SJCRH30 (cell line): ENCODE data around the gene KRT83. TPM values are rescaled to one million over a fixed set of nuclear protein-coding genes. Genes with fewer than 3 reads are reported as not detected.
"Not testable (repeated sequence)": the region's sequence is repeated elsewhere in the genome, so short reads cannot be mapped to it uniquely, and the experiment has no call there.

Experiments used
- DNase-seq, 2 experiments: peaks; one replicate each; pipeline ENCODE4 v3.0.0-alpha.2; 2015 to 2020
- H3K27ac ChIP-seq: fragments of 250-450 bp; sonication (Bioruptor Pico); 2 replicates; pipeline ENCODE4 v1.5.1; 2020; ENCODE audit warnings: mild to moderate bottlenecking, moderate library complexity
- H3K27me3 ChIP-seq: fragments of 250-450 bp; sonication (Bioruptor Pico); 2 replicates; pipeline ENCODE4 v1.5.1; 2020; ENCODE audit warnings: mild to moderate bottlenecking, moderate library complexity
- H3K36me3 ChIP-seq: fragments of 250-450 bp; sonication (Bioruptor Pico); 2 replicates; pipeline ENCODE4 v1.5.1; 2020; ENCODE audit warnings: mild to moderate bottlenecking, moderate library complexity
- H3K4me1 ChIP-seq: fragments of 250-450 bp; sonication (Bioruptor Pico); 2 replicates; pipeline ENCODE4 v1.5.1; 2020; ENCODE audit warnings: mild to moderate bottlenecking, moderate library complexity
- H3K4me3 ChIP-seq: fragments of 250-450 bp; sonication (Bioruptor Pico); 2 replicates; pipeline ENCODE4 v1.5.1; 2020; ENCODE audit warnings: mild to moderate bottlenecking, moderate library complexity
- H3K9me3 ChIP-seq: fragments of 250-450 bp; sonication (Bioruptor Pico); replicated peaks from 2 replicates; pipeline ENCODE4 v1.5.1; 2020; ENCODE audit warnings: mild to moderate bottlenecking, moderate library complexity
- total RNA-seq: library from RNA; depleted of rRNA; stranded (reverse); fragments of >200 nt; shearing (Covaris generic); gene quantifications from 2 replicates; pipeline ENCODE4 v1.2.3, GENCODE V29; 2014

KRT83 gene
- total RNA-seq, 1 experiment from 2014 or later = not detected

GRCh38 chr12:52346593-52346992 lies 25.4 kb upstream of the KRT83 start:
- no peaks in the 10 kb centered on the region for H3K27me3 ChIP-seq
- H3K27ac ChIP-seq = peak overlapping the region; percentile 85
- no peak for DNase-seq
- no peaks in the 10 kb centered on the region for H3K9me3 ChIP-seq
- no peaks in the 10 kb centered on the region for H3K36me3 ChIP-seq
- peaks cover 38% of the 10 kb centered on the region for H3K4me1 ChIP-seq
- H3K4me3 ChIP-seq = no peak overlapping the region

DNA sequence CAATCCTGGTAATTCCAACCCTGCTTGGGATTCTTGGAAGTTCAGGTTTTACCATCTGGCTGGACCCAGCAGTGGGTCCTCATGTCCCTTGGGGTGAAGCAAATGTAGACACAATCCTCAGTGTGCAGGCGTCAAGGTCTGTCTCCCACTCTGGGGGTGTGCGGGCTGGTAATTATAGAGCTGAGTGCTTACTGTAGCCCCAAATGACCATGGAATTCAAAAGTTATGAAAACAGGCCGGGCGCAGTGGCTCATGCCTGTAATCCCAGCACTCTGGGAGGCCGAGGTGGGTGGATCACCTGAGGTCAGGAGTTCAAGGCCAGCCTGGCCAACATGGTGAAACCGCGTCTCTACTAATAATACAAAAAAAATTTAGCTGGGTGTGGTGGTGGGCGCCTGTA lies 23.8 kb upstream of the KRT83 start:
- not testable (repeated sequence) for DNase-seq, H3K27me3 ChIP-seq, H3K36me3 ChIP-seq, H3K27ac ChIP-seq, H3K4me3 ChIP-seq, H3K9me3 ChIP-seq
- peaks cover 37% of the 10 kb centered on the region for H3K4me1 ChIP-seq

GRCh38 chr12:52344111-52344510 lies 22.9 kb upstream of the KRT83 start:
- peaks cover 28% of the 10 kb centered on the region for H3K4me1 ChIP-seq
- no peak overlapping the region for H3K27ac ChIP-seq
- no peaks in the 10 kb centered on the region for H3K27me3 ChIP-seq
- H3K4me3 ChIP-seq = no peak overlapping the region
- no peaks in the 10 kb centered on the region for H3K36me3 ChIP-seq
- no peaks in the 10 kb centered on the region for H3K9me3 ChIP-seq
- no peak for DNase-seq

DNA sequence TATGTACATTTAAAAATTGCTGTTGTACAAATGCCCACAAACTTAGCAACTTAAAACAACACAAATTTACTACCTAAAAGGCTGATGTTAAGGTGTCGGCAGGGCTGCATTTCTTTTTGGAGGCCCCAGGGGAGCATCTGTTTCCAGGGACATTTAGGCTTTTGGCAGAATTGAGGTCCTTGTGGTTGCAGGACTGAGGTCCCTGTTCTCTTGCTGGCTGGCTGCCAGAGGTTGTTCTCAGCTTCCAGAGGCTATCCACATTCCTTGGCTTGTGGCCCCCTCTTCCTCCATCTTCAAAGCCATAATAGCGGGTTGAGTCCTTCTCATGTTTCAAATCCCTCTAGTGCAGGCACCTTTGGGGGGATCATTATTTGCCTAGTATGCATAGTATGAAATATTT lies 22.4 kb upstream of the KRT83 start:
- Histone ChIP-seq H3K27me3 (no peaks in the 10 kb centered on the region), H3K27ac (no peak overlapping the region)

GRCh38 chr12:52342781-52343490 lies 21.7 kb upstream of the KRT83 start:
- no peak for DNase-seq
- Histone ChIP-seq H3K36me3 (no peaks in the 10 kb centered on the region), H3K27me3 (no peaks in the 10 kb centered on the region)

More for the DNA sequence above, 22.4 kb upstream of the KRT83 start:
- peaks cover 22% of the 10 kb centered on the region for H3K4me1 ChIP-seq
- no peaks in the 10 kb centered on the region for H3K36me3 ChIP-seq
- no peak for DNase-seq
- no peak overlapping the region for H3K4me3 ChIP-seq
- no peaks in the 10 kb centered on the region for H3K9me3 ChIP-seq

DNA sequence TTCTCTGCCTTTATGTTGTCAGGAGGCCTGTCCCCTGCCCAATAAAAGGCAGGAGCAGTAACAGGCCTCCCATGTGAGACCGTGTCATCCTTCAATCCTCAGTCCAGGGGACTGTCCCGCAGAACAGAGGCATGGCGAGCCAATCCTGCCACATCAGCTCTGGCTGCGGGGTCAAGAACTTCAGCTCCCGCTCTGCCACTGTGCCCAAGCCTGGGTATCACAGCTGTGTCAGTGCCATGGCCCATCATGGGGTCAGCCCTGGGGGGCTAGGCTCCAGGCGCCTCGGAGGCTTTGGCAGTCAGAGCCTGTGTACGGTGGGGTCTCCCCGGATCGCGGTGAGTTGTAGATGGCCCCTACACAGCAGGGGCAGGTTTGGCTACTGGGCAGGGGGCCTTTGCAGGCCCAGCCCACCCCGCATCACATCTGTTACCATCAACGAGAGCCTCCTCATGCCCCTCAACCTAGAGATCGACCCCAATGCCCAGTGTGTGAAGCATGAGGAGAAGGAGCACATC lies 19.9 kb upstream of the KRT83 start:
- Histone ChIP-seq H3K27me3 (no peaks in the 10 kb centered on the region), H3K27ac (no peak overlapping the region)
- DNase-seq = no peak

More at GRCh38 chr12:52342781-52343490, 21.7 kb upstream of the KRT83 start:
- Histone ChIP-seq H3K9me3 (no peaks in the 10 kb centered on the region; the same call in 1 of the 2 replicates), H3K4me3 (no peak overlapping the region), H3K27ac (no peak overlapping the region), H3K4me1 (peaks cover 17% of the 10 kb centered on the region)

GRCh38 chr12:52338241-52338960 lies 17.2 kb upstream of the KRT83 start:
- Histone ChIP-seq H3K9me3 (no peaks in the 10 kb centered on the region; the same call in 1 of the 2 replicates), H3K4me1 (no peaks in the 10 kb centered on the region), H3K27ac (no peak overlapping the region), H3K36me3 (no peaks in the 10 kb centered on the region), H3K27me3 (no peaks in the 10 kb centered on the region), H3K4me3 (no peak overlapping the region)
- DNase-seq = peak in 1 of 2 experiments; percentile 43

More for the DNA sequence above, 19.9 kb upstream of the KRT83 start:
- H3K4me3 ChIP-seq = no peak overlapping the region
- H3K36me3 ChIP-seq = no peaks in the 10 kb centered on the region
- no peaks in the 10 kb centered on the region; the same call in 1 of the 2 replicates for H3K9me3 ChIP-seq
- peaks cover under 1% of the 10 kb centered on the region; the same call in 1 of the 2 replicates for H3K4me1 ChIP-seq

DNA sequence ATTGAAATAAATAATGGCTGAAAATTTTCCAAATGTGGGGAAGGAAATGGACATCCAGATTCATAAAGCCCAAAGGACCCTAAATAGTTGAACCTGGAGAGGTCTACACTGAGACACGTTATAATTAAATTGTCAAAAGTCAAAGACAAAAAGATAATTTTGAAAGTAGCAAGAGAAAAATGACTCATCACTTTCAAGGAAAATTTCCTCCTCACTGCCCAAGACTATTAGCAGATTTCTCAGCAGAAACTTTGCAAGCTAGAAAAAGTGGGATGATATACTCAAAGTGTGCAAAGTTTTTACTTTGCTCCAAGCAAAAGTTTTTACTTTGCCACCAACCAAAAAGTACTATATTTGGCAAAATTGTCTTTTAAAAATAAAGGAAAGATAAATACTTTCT lies 15.9 kb upstream of the KRT83 start:
- Histone ChIP-seq H3K27ac (no peak overlapping the region), H3K36me3 (no peaks in the 10 kb centered on the region), H3K4me3 (no peak overlapping the region), H3K9me3 (no peaks in the 10 kb centered on the region; the same call in 1 of the 2 replicates), H3K4me1 (no peaks in the 10 kb centered on the region), H3K27me3 (no peaks in the 10 kb centered on the region)
- no peak for DNase-seq

GRCh38 chr12:52336641-52337040 lies 15.4 kb upstream of the KRT83 start:
- DNase-seq = no peak
- no peak overlapping the region for H3K4me3 ChIP-seq
- no peaks in the 10 kb centered on the region; the same call in 1 of the 2 replicates for H3K9me3 ChIP-seq
- H3K4me1 ChIP-seq = no peaks in the 10 kb centered on the region
- no peaks in the 10 kb centered on the region for H3K36me3 ChIP-seq
- H3K27me3 ChIP-seq = no peaks in the 10 kb centered on the region
- no peak overlapping the region for H3K27ac ChIP-seq

GRCh38 chr12:52335598-52336262 lies 14.5 kb upstream of the KRT83 start:
- Histone ChIP-seq H3K27me3 (no peaks in the 10 kb centered on the region), H3K9me3 (no peaks in the 10 kb centered on the region; the same call in 1 of the 2 replicates), H3K4me3 (no peak overlapping the region), H3K36me3 (no peaks in the 10 kb centered on the region), H3K4me1 (no peaks in the 10 kb centered on the region; the same call in 1 of the 2 replicates), H3K27ac (no peak overlapping the region)
- no peak for DNase-seq

DNA sequence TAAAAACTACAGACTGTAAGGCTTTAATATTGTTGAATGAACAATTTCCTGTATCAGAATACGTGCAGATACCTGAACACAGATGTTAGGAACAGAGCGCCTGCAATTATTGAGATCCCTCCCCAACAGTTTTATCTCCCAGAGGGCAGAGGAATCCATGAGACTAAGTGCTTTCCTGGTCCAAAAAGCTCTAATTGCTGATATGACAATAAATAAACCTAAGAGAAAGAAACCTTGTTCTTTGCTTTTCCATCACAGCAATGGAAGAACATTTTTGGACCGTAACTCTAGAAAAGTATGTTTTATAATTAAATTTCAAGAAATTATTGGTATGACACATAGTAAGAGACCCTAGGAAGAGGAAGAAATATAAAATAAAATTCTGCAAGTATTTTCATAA lies 13.0 kb upstream of the KRT83 start:
- no peak for DNase-seq
- no peaks in the 10 kb centered on the region for H3K27me3 ChIP-seq
- H3K36me3 ChIP-seq = no peaks in the 10 kb centered on the region
- no peaks in the 10 kb centered on the region; the same call in 1 of the 2 replicates for H3K4me1 ChIP-seq
- no peaks in the 10 kb centered on the region; the same call in 1 of the 2 replicates for H3K9me3 ChIP-seq
- H3K27ac ChIP-seq = no peak overlapping the region
- no peak overlapping the region for H3K4me3 ChIP-seq

DNA sequence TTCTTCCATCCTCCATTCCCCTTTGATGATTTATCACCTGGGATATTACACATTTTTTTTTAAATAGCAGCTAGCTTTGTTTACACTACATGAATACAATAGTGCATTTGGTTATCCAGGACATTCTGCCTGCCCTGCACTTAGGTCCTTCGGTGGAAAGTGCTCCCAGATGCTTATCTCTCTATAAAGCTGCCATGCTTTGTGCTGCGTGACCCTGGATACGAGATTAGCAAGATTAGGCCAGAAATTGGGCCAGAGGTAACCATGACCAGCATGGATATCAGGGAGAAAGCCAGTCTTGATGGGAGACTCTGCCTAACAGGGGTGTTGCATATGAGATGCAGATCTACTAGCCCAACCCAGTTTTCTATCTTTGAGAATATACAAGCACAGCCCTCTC lies 12.1 kb upstream of the KRT83 start:
- no peak overlapping the region for H3K27ac ChIP-seq
- no peaks in the 10 kb centered on the region for H3K36me3 ChIP-seq
- H3K27me3 ChIP-seq = no peaks in the 10 kb centered on the region
- no peak for DNase-seq
- H3K4me3 ChIP-seq = no peak overlapping the region
- H3K4me1 ChIP-seq = no peaks in the 10 kb centered on the region; the same call in 1 of the 2 replicates
- no peaks in the 10 kb centered on the region; the same call in 1 of the 2 replicates for H3K9me3 ChIP-seq

GRCh38 chr12:52332381-52332780 lies 11.2 kb upstream of the KRT83 start:
- no peaks in the 10 kb centered on the region; the same call in 1 of the 2 replicates for H3K4me1 ChIP-seq
- no peaks in the 10 kb centered on the region for H3K36me3 ChIP-seq
- no peaks in the 10 kb centered on the region for H3K27me3 ChIP-seq
- no peak for DNase-seq
- H3K27ac ChIP-seq = no peak overlapping the region
- H3K9me3 ChIP-seq = no peaks in the 10 kb centered on the region; the same call in 1 of the 2 replicates
- H3K4me3 ChIP-seq = no peak overlapping the region

GRCh38 chr12:52331833-52332232 lies 10.6 kb upstream of the KRT83 start:
- no peaks in the 10 kb centered on the region for H3K36me3 ChIP-seq
- no peak overlapping the region for H3K4me3 ChIP-seq
- DNase-seq = no peak
- H3K4me1 ChIP-seq = no peaks in the 10 kb centered on the region; the same call in 1 of the 2 replicates
- H3K27me3 ChIP-seq = no peaks in the 10 kb centered on the region
- no peaks in the 10 kb centered on the region; the same call in 1 of the 2 replicates for H3K9me3 ChIP-seq
- H3K27ac ChIP-seq = no peak overlapping the region
